Measurements from ENCODE around the gene TMEM205.

TMEM205 gene

GRCh38 chr19:11299946-11300810, 45.9 kb downstream of the TMEM205 start:
- DNase-seq (ENCODE audit: low read depth in 2 of 2), result no peak

GRCh38 chr19:11296264-11296663, 49.8 kb downstream of the TMEM205 start:
- no peak for DNase-seq (ENCODE audit: low read depth in 2 of 2)

GRCh38 chr19:11295665-11296245, 50.3 kb downstream of the TMEM205 start, which contains the start of gene TSPAN16:
TSS of gene TSPAN16 (plus strand) at chr19:11296160. CDS start at chr19:11296298, 138 bp downstream.
- no peak for DNase-seq (ENCODE audit: low read depth in 2 of 2)

DNA sequence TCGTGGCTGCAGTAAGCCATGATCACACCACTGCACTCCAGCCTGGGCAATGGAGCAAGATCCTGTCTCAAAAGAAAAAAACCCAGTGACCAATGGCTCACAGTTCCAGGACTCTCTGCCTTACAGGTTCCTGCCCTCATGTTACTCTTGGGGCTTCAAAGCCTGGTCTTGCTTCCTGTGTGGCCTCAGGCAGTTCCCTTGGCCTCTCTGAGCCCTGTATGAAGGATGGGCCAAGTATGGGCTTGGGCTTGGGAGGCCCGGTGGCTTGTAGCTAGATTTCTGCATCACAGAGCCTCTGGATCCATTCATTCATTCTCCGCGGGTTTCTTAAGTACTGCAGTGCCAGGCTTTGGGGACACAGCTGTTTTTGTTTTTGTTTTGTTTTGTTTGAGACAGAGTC, 50.9 kb downstream of the TMEM205 start:
- no peak for DNase-seq (ENCODE audit: low read depth in 2 of 2)

GRCh38 chr19:11293433-11294389, 52.4 kb downstream of the TMEM205 start:
- DNase-seq (ENCODE audit: low read depth in 2 of 2), result peak; percentile 80 to 82
